ENCODE data around the gene MAPK6. TPM values are rescaled to one million over a fixed set of nuclear protein-coding genes. Genes with fewer than 3 reads are reported as not detected.
"Not testable (repeated sequence)": the region's sequence is repeated elsewhere in the genome, so short reads cannot be mapped to it uniquely, and the experiment has no call there.

MAPK6 gene
- total RNA-seq, 1 experiment from 2014 or later: 24.7 TPM

GRCh38 chr15:52094811-52095584, 76.0 kb downstream of the MAPK6 start:
- in situ Hi-C loops (cut with HindIII; ENCODE audit: low pct_unique_long_range_greater_than_20kb, low sequenced_read_pairs): no loop called here
- DNase-seq (ENCODE audit: low read depth): no peak

DNA sequence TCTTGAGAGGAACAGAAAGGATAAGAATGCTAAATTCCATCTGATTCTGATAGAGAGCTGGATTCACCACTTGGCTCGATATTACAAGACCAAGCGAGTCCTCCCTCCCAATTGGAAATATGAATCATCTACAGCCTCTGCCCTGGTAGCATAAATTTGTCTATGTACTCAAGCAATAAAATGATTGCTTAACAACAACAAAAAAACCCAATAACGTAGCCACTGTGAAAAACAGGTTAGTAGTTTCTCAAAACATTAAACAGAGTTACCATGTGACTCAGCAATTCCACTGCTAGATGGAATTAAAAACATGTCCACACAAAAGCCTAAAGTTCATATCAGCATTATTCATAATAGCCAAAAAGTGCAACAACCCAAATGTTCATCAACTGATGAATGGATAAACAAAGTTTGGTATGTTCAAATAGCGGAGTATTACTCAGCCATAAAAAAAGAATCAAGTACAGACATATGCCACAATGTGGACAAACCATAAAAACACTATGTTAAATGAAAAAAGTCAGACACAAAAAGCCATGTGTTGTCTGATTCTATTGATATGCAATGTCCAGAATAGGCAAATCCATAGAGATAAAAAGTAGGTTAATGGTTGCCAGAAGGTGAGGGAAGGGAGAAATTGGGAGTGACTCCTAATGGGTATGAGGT, 76.7 kb downstream of the MAPK6 start:
- peak; percentile 62 for DNase-seq (ENCODE audit: low read depth)
- in situ Hi-C loops (cut with HindIII; ENCODE audit: low pct_unique_long_range_greater_than_20kb, low sequenced_read_pairs): no loop called here

- DNase-seq (ENCODE audit: low read depth); in situ Hi-C loops (cut with HindIII; ENCODE audit: low pct_unique_long_range_greater_than_20kb, low sequenced_read_pairs): not testable (repeated sequence)
Measured at GRCh38 chr15:52096536-52096935, 77.5 kb downstream of the MAPK6 start.

DNA sequence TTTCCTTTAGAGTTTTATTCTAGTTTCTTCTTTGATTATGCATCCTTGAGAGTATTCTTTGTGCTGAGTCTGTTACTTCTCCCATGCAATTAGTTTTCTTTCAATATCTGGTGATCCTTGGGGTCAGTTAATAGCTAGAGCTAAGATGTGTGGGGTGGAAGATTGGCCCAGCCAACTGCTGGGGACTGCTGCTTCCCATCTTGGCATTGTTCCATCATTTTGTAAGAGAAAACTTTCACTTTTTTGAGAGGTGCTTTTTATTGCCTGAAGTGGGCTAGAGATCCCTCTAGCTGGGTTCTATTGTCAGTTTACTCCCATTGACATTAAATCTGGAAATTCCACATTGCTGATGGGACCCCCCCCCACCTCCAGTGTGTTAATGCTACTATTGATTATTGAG, 78.2 kb downstream of the MAPK6 start:
- in situ Hi-C loops (cut with HindIII; ENCODE audit: low pct_unique_long_range_greater_than_20kb, low sequenced_read_pairs): no loop called here
- DNase-seq (ENCODE audit: low read depth): no peak

- no peak for DNase-seq (ENCODE audit: low read depth)
- in situ Hi-C loops (cut with HindIII; ENCODE audit: low pct_unique_long_range_greater_than_20kb, low sequenced_read_pairs): no loop called here
Measured at GRCh38 chr15:52098323-52098722, 79.3 kb downstream of the MAPK6 start.

DNA sequence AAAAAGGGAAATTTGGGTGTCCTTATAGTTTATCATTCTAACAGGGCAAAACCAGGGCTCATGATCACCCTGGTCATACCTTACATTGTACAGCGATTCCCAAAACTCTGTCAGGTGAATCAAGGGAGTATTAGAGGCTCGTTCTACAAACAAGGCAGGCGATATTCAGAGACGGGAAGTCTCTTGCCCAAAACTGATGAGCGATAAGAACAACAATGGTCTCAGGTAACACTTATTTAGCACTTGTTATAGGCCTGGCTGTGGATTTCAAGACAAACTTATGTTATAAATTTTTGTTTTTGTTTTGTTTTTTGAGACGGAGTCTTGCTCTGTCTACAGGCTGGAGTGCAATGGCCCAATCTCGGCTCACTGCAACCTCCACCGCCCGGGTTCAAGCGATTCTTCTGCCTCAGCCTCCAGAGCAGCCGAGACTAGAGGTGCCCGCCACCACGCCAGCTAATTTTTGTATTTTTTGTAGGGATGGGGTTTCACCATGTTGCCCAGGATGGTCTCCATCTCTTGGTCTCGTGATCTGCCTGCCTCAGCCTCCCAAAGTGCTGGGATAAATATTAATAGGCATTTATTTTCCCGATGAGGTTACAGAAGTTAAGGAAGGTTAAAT, 80.7 kb downstream of the MAPK6 start:
- no peak for DNase-seq (ENCODE audit: low read depth)
- in situ Hi-C loops (cut with HindIII; ENCODE audit: low pct_unique_long_range_greater_than_20kb, low sequenced_read_pairs): no loop called here

GRCh38 chr15:52100807-52101442, 81.9 kb downstream of the MAPK6 start:
- peak; percentile 93 for DNase-seq (ENCODE audit: low read depth)
- in situ Hi-C loops (cut with HindIII; ENCODE audit: low pct_unique_long_range_greater_than_20kb, low sequenced_read_pairs): no loop called here

- in situ Hi-C loops (cut with HindIII; ENCODE audit: low pct_unique_long_range_greater_than_20kb, low sequenced_read_pairs): no loop called here
- no peak for DNase-seq (ENCODE audit: low read depth)
Measured at GRCh38 chr15:52101542-52102323, 82.7 kb downstream of the MAPK6 start.

DNA sequence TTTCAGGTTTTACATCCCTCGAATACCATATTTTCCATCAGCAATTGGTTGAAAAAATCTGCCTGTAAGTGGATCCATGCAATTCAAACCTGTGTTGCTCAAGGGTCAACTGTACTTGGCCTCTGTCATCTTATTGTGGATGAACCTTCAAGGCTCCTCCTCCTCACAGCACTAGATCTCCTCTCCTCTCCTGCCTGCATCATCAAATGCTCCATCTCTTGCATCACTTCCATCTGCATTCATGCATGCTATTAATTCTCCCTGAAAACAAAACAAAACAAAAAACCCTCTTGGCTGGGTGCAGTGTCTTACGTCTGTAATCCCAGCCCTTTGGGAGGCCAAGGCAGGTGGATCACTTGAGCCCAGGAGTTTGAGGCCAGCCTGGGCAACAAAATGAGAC, 83.4 kb downstream of the MAPK6 start:
- in situ Hi-C loops (cut with HindIII; ENCODE audit: low pct_unique_long_range_greater_than_20kb, low sequenced_read_pairs): no loop called here

GRCh38 chr15:52103217-52104207, 84.5 kb downstream of the MAPK6 start:
- in situ Hi-C loops (cut with HindIII; ENCODE audit: low pct_unique_long_range_greater_than_20kb, low sequenced_read_pairs): no loop called here
- DNase-seq (ENCODE audit: low read depth): peak; percentile 87

More for the DNA sequence above, 83.4 kb downstream of the MAPK6 start:
- peak; percentile 90 for DNase-seq (ENCODE audit: low read depth)

- in situ Hi-C loops (cut with HindIII; ENCODE audit: low pct_unique_long_range_greater_than_20kb, low sequenced_read_pairs): no loop called here
- no peak for DNase-seq (ENCODE audit: low read depth)
Measured at GRCh38 chr15:52104532-52105004, 85.5 kb downstream of the MAPK6 start.

GRCh38 chr15:52105846-52106245, 86.8 kb downstream of the MAPK6 start:
- in situ Hi-C loops (cut with HindIII; ENCODE audit: low pct_unique_long_range_greater_than_20kb, low sequenced_read_pairs): no loop called here
- no peak for DNase-seq (ENCODE audit: low read depth)

DNA sequence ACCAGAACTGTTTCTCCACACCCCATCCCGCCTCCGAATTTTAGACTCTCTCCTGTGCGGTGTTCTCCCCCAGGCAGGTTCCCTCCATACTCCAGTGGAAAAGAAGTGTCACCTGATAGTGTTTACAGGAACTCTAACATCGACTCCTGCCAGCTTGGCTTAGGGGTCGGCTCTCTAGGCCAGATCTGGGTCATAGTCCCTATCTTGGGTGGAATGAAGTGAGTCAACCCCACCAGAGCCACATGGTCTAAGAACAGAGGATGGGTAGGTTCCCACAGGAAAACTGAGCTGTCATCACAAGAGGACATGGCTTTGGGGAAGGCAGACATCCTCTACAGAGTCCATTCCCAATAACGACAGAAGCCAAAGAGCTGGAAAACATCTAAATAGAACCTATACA, 87.6 kb downstream of the MAPK6 start:
- no peak for DNase-seq (ENCODE audit: low read depth)
- in situ Hi-C loops (cut with HindIII; ENCODE audit: low pct_unique_long_range_greater_than_20kb, low sequenced_read_pairs): no loop called here

DNA sequence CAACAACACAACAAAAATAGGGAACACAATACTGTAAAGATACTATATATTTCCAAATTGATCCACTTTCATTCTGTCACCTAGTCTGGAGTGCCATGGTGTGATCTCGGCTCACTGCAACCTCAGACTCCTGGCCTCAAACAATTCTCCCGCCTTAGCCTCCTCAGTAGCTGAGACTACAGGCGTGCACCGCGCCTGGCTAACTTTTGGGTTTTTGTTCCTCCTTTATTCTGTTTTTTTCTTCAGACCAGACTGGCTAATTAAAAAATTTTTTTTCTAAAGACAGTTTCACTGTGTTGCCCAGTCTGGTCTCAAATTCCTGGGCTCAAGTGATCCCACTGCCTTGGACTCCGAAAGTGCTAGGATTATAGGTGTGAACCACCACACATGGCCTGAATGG, 88.2 kb downstream of the MAPK6 start:
- no peak for DNase-seq (ENCODE audit: low read depth)
- in situ Hi-C loops (cut with HindIII; ENCODE audit: low pct_unique_long_range_greater_than_20kb, low sequenced_read_pairs): no loop called here

DNA sequence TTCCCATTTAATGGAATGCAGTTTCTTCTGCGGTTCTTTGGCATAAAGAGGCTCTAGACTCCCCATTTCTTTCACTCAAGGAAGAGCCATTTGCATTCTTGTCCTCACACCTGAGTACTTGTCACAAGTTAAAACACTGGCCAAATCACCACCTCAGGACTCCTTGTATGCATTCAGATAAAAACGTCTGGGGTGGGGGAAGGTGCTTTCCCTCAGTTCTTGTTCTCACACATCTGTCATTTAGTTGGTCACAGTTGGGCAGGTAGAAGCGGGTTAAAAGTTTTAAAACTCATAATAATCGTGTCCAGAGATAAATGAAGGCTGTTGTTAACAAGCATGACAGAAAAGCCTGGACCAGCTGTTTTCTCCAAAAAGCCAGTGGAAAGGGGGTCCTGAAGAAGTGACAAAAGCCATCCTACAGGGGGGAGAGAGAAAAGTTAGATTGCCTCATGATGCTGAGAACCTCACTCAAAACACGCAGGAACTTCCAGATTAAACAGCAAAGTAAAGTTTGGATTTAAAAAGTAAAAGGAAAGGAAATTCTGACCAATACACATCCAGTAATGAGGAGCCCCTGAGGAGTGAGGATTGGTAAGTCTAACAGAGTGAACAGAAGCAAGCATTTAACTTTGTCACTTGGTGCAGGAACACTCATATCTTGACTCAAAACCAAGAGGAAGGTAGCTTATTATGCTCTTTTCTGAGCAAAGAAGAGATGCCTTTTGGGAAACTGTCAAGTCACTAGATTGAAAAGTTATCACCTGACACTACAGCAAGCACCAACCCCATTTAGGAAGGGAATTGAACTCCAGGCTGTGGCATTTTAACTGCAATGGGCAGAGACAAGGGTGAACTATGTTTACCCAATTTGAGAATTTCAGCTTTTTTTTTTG, 90.8 kb downstream of the MAPK6 start:
- no peak for DNase-seq (ENCODE audit: low read depth)
- in situ Hi-C loops (cut with HindIII; ENCODE audit: low pct_unique_long_range_greater_than_20kb, low sequenced_read_pairs): no loop called here

GRCh38 chr15:52111517-52112202, 92.6 kb downstream of the MAPK6 start:
- in situ Hi-C loops (cut with HindIII; ENCODE audit: low pct_unique_long_range_greater_than_20kb, low sequenced_read_pairs): no loop called here
- DNase-seq (ENCODE audit: low read depth): no peak

All from Caki2 (cell line).